Muscle of arm (tissue), 12 donors: ENCODE measurements around the gene EPG5. TPM values are rescaled to one million over a fixed set of nuclear protein-coding genes. Genes with fewer than 3 reads are reported as not detected.
"Not testable (repeated sequence)": the region's sequence is repeated elsewhere in the genome, so short reads cannot be mapped to it uniquely, and the experiment has no call there.

Experiments used
- DNase-seq: peaks from one replicate; pipeline ENCODE4 v3.0.0-alpha.2; 2013
- polyA plus RNA-seq, 12 donors: library from polyadenylated mRNA; unstranded; fragments of 120-200 nt; gene quantifications; one replicate each; pipeline ENCODE4 v1.2.1, GENCODE V29; 2013; ENCODE audit not compliant: insufficient read length in 12 of 12

The EPG5 gene
- polyA plus RNA-seq, 12 donors: 9.1 to 21.9 (median 14.9) TPM; not detected in 1

DNA sequence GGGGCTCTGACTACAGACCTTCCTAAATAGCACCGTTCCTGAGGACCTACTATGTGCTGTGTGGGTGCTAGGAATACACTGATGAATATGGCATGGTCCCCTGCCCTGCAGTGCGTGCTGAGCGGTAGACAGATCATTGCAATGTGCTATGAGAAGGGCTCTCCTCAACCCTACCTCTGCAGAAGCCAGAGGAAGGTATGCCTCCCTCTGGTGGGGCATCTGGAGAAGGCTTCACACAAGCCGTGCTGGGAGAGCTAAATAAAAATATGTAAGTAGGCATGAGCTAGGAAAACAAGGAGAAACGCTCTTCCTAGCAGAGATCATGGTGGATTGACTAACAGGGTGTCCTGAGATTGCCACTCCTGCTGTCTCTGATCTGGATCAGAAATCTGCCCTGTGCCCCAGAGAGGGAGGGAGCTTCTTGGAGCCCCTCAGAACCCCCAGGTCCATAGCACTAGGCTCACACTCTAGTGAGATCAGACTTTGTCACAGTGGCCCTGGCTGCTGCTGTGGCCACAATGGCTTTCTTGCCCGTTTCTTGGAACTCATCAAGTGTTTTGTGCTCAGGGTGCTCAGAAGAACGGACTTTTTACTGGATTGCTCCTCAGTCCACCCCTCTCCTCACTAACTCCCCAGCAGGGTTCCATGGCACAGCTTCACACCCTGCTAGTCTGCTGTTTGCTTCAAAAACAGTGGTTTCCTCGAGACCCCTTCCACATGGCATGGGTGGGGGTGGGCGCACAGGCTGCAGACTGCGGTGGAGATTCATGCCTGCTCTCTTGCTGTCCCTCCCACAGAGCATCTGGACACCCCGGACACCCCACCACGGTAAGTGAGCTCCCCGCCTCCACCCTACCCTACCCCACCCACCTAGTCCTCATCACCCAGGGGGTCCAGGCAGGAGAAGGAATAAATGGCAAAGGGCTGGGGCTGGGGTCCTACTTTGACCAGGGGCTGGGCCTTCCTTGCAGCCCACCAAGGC lies 127.4 kb downstream of the EPG5 start:
- no peak for DNase-seq

GRCh38 chr18:45838302-45839070 lies 128.6 kb downstream of the EPG5 start:
- DNase-seq: no peak

GRCh38 chr18:45837283-45838070 lies 129.7 kb downstream of the EPG5 start:
- no peak for DNase-seq

DNA sequence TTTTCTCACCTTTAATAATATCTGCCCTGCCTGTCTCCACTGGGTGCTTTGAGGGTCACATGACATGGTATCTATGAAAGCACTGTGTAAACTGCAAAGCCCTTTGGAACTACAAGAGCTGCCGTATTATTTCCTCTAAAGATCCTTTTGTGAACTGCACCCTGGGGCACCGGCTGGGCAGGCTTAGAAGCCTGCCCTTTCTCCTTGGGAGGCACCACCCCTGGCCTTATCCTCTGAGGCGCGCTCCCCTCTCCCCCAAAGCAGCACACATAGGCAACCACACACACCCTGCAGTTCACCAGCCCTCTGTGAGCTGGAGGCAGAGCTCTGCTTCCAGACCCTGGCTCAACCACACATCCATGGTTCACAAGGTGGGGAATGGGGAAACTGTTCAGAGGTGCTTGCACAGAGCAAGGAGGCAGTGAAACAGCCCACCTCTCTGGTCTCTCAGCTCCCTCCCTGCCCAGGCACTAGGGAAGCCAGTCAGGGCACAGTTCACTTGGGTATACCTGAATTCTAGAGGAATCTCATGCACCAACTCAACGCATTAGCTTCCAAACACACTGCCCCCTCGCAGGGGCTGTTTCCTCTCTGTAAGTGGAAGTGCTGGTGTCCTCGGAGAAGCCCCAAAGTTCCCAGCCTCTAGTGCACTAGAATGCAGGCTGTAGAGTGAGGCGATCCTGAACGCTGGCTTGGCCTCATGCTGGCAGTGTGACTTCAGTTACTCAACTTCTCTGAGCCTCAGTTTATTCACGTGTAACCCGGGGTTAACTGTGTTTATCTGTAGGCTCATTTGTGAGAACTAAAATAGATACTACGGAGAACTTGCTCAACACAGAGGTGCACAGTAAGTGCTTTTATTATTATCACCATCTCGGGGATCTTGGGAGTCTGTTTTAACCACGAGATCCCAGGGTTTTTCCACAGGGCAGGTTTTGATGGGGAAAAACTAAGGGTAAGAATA lies 130.6 kb downstream of the EPG5 start:
- no peak for DNase-seq

GRCh38 chr18:45835057-45835636 lies 132.0 kb downstream of the EPG5 start:
- no peak for DNase-seq

DNA sequence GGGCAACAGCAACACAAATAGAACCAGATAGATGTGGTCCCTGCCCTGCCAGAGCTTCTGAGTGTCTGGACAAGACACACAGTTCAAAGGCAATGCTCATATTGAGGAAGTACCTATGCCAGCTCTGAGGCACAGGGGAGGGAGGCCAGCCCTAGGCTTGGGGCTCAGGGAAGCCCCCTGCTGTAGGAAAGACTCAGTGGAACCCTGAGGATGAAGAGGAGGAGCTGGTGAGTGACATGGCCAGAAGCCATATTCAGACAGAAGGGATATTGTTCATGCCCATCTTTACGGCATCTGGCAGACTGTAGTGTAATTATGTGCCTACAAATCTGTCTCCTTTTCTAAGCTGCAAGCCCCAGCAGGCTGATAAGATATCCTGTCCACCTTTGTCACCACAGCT lies 132.8 kb downstream of the EPG5 start:
- no peak for DNase-seq

GRCh38 chr18:45833846-45834245 lies 133.3 kb downstream of the EPG5 start:
- no peak for DNase-seq

DNA sequence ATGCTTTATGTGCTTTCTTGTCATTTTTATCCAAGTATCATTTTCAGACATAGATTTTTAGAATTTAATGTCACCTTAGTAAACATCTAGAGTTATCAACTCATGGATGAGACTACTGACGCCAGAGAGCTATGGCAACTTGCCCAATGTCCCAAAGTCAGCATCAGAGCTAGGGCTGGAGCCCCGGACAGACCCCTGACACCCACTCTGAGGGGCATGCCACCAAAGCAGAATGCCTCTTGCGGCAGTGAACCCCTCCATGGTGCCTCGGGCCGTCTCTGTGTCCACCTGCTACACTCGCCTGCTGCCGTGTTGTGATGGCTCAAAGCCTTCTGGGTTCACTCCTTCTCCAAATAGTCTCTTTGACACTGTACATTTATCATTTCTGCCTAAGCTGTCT lies 136.2 kb downstream of the EPG5 start:
- no peak for DNase-seq

DNA sequence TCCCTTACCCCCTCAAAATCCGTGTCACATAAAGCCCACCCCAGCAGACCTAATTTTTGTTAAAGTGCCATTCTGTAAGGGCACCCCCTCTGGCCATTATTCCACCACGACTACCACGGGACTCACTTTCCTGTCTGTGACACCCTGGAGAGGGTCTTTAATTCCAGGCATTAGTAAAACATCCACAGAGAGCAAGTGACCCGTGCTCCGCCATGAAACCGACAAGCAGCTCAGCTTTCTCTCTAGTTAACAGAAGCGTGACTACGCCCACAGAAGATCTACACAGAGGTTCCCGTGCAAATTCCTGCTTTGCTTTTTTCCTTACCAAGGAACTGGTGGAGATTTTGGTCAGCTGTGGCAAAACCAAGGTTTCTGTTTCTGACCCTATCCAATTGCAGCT lies 137.3 kb downstream of the EPG5 start:
- DNase-seq: no peak

- no peak for DNase-seq
Measured at GRCh38 chr18:45828917-45829811, 138.0 kb downstream of the EPG5 start.

DNA sequence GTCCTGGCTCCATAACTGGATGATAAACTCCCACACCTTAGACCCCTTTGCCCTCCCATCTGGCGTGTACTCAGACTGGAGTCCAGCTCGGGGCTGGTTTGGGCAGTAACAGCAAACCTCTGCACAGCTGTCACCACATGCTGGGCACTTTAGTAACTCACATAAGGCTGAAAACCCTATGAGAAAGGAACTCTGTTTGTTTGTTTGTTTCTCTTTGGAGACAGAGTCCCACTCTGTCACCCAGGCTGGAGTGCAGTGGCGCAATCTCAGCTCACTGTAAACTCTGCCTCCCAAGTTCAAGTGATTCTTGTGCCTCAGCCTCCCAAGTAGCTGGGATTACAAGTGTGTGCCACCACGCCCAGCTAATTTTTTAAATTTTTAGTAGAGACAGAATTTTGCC lies 140.4 kb downstream of the EPG5 start:
- DNase-seq: not testable (repeated sequence)

- no peak for DNase-seq
Measured at GRCh38 chr18:45826084-45826483, 141.0 kb downstream of the EPG5 start.

GRCh38 chr18:45825258-45826044 lies 141.7 kb downstream of the EPG5 start, which contains the start of gene SIGLEC15:
SIGLEC15 (plus strand) TSS chr18:45825675; CDS start chr18:45825729, 54 bp downstream.
- no peak for DNase-seq

- DNase-seq: no peak
Measured at GRCh38 chr18:45821711-45822110, 145.4 kb downstream of the EPG5 start.

DNA sequence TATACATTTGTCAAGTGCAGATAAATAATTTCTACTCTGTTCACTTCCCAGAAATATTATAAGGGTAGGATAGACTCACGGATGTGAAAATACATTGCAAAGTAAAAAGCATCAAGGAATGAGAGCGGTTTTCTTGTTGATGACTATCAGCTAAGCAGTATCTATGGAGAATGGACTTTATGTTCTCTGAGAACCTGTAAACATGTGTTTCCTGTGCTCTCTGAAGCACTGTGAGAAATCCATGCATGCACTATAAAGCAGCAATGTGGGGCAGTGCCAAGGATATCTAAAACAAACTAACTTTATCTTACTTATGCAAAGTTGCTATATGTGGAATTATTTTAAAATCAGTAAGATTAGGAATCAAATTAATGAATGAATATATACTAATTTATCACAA lies 146.1 kb downstream of the EPG5 start:
- DNase-seq: no peak

- no peak for DNase-seq
Measured at GRCh38 chr18:45820106-45820745, 146.9 kb downstream of the EPG5 start.

- not testable (repeated sequence) for DNase-seq
Measured at GRCh38 chr18:45818765-45819164, 148.4 kb downstream of the EPG5 start.

- DNase-seq: no peak
Measured at GRCh38 chr18:45817543-45817942, 149.6 kb downstream of the EPG5 start.
